HUES48 (cell line): Measurements from ENCODE around the gene AVEN.
"Not testable (repeated sequence)": the region's sequence is repeated elsewhere in the genome, so short reads cannot be mapped to it uniquely, and the experiment has no call there.

Experiments
- H3K27ac ChIP-seq: one replicate; pipeline ENCODE4 v1.7.0; 2013; ENCODE audit warnings: low read depth, low read length, inconsistent platforms
- H3K27me3 ChIP-seq: 2 replicates; pipeline ENCODE4 v1.6.1; 2013; ENCODE audit warnings: mild to moderate bottlenecking, low read length; ENCODE audit not compliant: control insufficient read depth, insufficient read depth
- H3K36me3 ChIP-seq: 2 replicates; pipeline ENCODE4 v1.6.1; 2013; ENCODE audit warnings: low read length; ENCODE audit not compliant: control insufficient read depth, insufficient read depth
- H3K4me1 ChIP-seq: 2 replicates; pipeline ENCODE4 v1.6.1; 2013; ENCODE audit warnings: mild to moderate bottlenecking, low read length; ENCODE audit not compliant: control insufficient read depth, insufficient read depth
- H3K4me3 ChIP-seq: 2 replicates; pipeline ENCODE4 v1.5.1; 2013; ENCODE audit warnings: mild to moderate bottlenecking, low read depth, low read length
- H3K9ac ChIP-seq: 2 replicates; pipeline ENCODE4 v1.6.1; 2013; ENCODE audit warnings: mild to moderate bottlenecking, low read depth, low read length, moderate library complexity
- H3K9me3 ChIP-seq: 2 replicates; pipeline ENCODE4 v1.6.1; 2013; ENCODE audit warnings: low read length; ENCODE audit not compliant: control insufficient read depth, insufficient read depth

The AVEN gene

GRCh38 chr15:34059476-34059875, 20.5 kb upstream of the AVEN start:
- no peaks in the 10 kb centered on the region for H3K36me3 ChIP-seq
- no peaks in the 10 kb centered on the region for H3K4me1 ChIP-seq
- H3K4me3 ChIP-seq = no peak overlapping the region
- no peaks in the 10 kb centered on the region for H3K9me3 ChIP-seq
- H3K27ac ChIP-seq = no peak overlapping the region
- H3K9ac ChIP-seq = no peak overlapping the region
- H3K27me3 ChIP-seq = no peaks in the 10 kb centered on the region

- Histone ChIP-seq H3K36me3 (no peaks in the 10 kb centered on the region), H3K9ac (no peak overlapping the region), H3K4me1 (no peaks in the 10 kb centered on the region), H3K9me3 (no peaks in the 10 kb centered on the region), H3K4me3 (no peak overlapping the region), H3K27ac (no peak overlapping the region), H3K27me3 (no peaks in the 10 kb centered on the region)
Observed at GRCh38 chr15:34056911-34057310, 17.9 kb upstream of the AVEN start.

GRCh38 chr15:34055868-34056595, 17.0 kb upstream of the AVEN start:
- Histone ChIP-seq H3K9ac (no peak overlapping the region), H3K9me3 (peaks cover 2% of the 10 kb centered on the region; the same call in 1 of the 2 replicates), H3K36me3 (no peaks in the 10 kb centered on the region), H3K4me3 (no peak overlapping the region), H3K27me3 (no peaks in the 10 kb centered on the region), H3K4me1 (no peaks in the 10 kb centered on the region), H3K27ac (no peak overlapping the region)

- Histone ChIP-seq H3K4me1 (no peaks in the 10 kb centered on the region), H3K36me3 (no peaks in the 10 kb centered on the region), H3K27me3 (no peaks in the 10 kb centered on the region), H3K4me3 (no peak overlapping the region), H3K9me3 (peaks cover 2% of the 10 kb centered on the region; the same call in 1 of the 2 replicates), H3K9ac (no peak overlapping the region), H3K27ac (no peak overlapping the region)
Observed at GRCh38 chr15:34054081-34054707, 15.2 kb upstream of the AVEN start.

- not testable (repeated sequence) for H3K9ac ChIP-seq, H3K27ac ChIP-seq, H3K27me3 ChIP-seq, H3K9me3 ChIP-seq, H3K4me3 ChIP-seq, H3K4me1 ChIP-seq, H3K36me3 ChIP-seq
Observed at GRCh38 chr15:34050385-34050784, 11.4 kb upstream of the AVEN start.

- H3K9me3 ChIP-seq = peaks cover 2% of the 10 kb centered on the region; the same call in 1 of the 2 replicates
- no peak overlapping the region for H3K4me3 ChIP-seq
- H3K27me3 ChIP-seq = no peaks in the 10 kb centered on the region
- no peak overlapping the region for H3K9ac ChIP-seq
- no peaks in the 10 kb centered on the region for H3K36me3 ChIP-seq
- no peak overlapping the region for H3K27ac ChIP-seq
- no peaks in the 10 kb centered on the region for H3K4me1 ChIP-seq
Observed at GRCh38 chr15:34049112-34049511, 10.1 kb upstream of the AVEN start.

- H3K4me3 ChIP-seq = no peak overlapping the region
- peak overlapping the region; percentile 61 for H3K27ac ChIP-seq
- no peaks in the 10 kb centered on the region for H3K4me1 ChIP-seq
- no peaks in the 10 kb centered on the region for H3K36me3 ChIP-seq
- H3K9ac ChIP-seq = no peak overlapping the region; the same call in 1 of the 2 replicates
- peaks cover 2% of the 10 kb centered on the region; the same call in 1 of the 2 replicates for H3K9me3 ChIP-seq
- H3K27me3 ChIP-seq = no peaks in the 10 kb centered on the region
Observed at GRCh38 chr15:34047893-34048775, 9.1 kb upstream of the AVEN start.

- H3K9me3 ChIP-seq = peaks cover 2% of the 10 kb centered on the region; the same call in 1 of the 2 replicates
- no peak overlapping the region for H3K4me3 ChIP-seq
- H3K9ac ChIP-seq = no peak overlapping the region
- H3K27ac ChIP-seq = no peak overlapping the region
- H3K36me3 ChIP-seq = no peaks in the 10 kb centered on the region
- H3K4me1 ChIP-seq = no peaks in the 10 kb centered on the region
- H3K27me3 ChIP-seq = peaks cover 5% of the 10 kb centered on the region; the same call in 1 of the 2 replicates
Observed at GRCh38 chr15:34046471-34047145, 7.6 kb upstream of the AVEN start.

GRCh38 chr15:34043813-34044212, 4.8 kb upstream of the AVEN start:
- no peaks in the 10 kb centered on the region for H3K36me3 ChIP-seq
- H3K9me3 ChIP-seq = no peaks in the 10 kb centered on the region
- H3K27me3 ChIP-seq = peaks cover 29% of the 10 kb centered on the region
- no peak overlapping the region for H3K9ac ChIP-seq
- no peak overlapping the region for H3K4me3 ChIP-seq
- no peak overlapping the region for H3K27ac ChIP-seq
- peaks cover 8% of the 10 kb centered on the region for H3K4me1 ChIP-seq

- Histone ChIP-seq H3K9me3 (no peaks in the 10 kb centered on the region), H3K9ac (no peak overlapping the region), H3K27ac (no peak overlapping the region), H3K27me3 (peaks cover 29% of the 10 kb centered on the region), H3K4me1 (peaks cover 8% of the 10 kb centered on the region), H3K36me3 (no peaks in the 10 kb centered on the region), H3K4me3 (no peak overlapping the region)
Observed at GRCh38 chr15:34043391-34043790, 4.4 kb upstream of the AVEN start.
